GM18861 (cell line): ENCODE measurements around the gene IGF1R.
A peak's percentile ranks its signal among the peaks of the same experiment; 100 is the strongest.

ENCODE experiments used
- ATAC-seq: cut with Tn5 transposase; IDR thresholded peaks from one replicate; pipeline ENCODE4 v1.9.1; 2021; ENCODE audit not compliant: unreplicated experiment

The IGF1R gene

DNA sequence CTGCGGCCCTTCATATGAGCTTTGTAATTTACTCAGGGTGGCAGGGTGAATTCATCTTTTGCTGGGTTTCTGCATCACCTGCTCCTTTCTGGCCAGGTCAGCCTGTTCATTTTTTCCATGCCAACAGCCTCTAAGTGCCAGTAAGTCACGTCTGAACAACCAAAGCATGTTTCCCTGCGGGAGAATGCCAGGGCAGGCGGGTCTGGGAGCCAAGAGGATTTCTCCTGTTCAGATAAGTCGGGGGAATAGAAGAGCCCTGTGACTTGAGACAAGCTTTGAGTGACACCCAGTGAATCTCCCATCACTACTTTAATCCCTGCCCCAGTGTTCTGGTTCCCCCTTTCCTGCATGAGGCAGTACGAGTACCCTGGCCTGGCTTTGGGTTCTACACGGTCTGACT is 206.2 kb downstream of the IGF1R start:
- no peak for ATAC-seq

DNA sequence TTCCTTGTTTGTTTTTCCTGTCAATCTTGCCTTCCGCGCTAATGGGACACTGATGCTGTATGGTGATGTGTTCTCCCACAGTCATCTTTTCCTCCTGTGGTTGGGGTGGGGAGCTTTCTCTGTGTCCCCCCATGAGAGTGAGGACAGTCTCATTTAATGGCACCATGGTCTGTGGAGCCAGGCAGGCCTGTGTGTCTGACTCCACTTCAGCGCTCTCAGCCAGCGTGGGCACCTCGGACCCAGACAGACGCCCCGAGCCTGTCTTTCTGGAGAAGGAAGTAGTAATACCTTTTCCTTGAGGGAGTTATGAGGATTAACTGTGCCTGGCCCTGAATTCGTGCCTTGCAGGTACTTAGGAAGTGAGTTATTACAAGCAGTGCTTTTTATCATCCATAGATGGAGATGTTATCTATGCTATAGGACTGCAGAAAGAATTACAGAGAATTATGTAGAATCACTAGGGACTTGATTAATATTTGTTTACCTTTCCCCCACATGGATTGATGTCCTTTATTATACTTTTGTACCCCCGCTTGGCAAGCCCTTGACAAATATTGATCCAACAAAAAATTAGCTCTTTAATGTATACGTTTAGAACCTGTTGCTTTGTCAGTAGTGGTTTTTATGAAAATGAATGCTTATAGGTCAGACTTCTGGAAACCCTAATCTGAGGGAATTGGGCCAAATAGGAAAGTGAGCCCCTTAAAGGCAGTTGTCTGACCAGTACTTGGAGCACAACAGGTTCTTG is 206.9 kb downstream of the IGF1R start:
- ATAC-seq, result no peak

DNA sequence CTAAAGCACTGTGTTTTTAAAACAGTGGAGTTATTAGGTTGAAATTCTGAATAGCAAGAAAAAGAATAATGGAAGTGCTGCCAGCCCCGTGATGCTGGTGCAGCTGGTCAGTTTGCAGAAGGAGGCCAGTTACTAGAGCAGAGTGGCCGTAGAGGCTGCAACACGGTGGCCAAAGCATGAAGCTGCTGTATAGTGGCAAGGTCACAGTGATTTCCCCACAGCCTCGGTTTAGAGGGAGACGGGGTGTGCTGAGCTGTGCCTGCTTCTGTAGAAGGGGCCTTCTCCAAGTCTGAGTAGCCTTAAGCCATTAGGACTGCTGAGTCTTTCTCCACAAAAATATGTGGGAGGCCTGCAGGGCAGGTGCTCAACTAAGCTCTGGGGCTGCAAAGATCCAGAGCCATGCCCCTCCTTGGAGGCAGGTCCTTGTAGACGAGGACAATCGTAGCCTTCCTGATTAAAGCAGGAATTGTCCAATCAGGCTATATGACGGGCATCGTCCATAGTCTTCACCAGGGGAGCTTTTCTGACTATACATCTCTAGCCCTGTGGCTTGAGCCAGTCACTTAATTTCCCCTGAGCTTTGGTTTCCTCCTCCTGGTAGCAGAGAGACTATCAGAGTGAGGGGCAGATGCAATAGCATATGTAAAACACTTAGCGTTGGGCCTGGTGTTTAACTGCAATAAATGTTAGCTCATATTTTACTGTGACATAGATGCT is 207.6 kb downstream of the IGF1R start:
- no peak for ATAC-seq

DNA sequence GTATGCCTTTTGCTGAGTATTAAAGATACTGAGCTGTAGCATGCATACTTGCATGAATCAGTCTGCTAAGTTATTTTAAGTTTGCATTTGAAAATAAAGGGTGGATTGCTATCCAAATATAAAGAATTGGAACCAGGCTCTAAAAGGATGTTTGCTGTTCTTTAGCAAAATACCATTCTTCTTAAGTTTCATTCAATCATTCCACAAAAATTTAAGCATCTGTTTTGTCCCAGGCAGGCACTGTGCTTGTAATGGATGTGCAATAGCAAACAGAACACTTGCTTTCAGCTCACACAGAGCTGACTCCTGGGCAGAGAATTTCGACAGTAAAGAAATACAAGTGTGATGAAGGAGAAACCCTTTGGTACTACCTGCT is 208.2 kb downstream of the IGF1R start:
- ATAC-seq, result no peak

DNA sequence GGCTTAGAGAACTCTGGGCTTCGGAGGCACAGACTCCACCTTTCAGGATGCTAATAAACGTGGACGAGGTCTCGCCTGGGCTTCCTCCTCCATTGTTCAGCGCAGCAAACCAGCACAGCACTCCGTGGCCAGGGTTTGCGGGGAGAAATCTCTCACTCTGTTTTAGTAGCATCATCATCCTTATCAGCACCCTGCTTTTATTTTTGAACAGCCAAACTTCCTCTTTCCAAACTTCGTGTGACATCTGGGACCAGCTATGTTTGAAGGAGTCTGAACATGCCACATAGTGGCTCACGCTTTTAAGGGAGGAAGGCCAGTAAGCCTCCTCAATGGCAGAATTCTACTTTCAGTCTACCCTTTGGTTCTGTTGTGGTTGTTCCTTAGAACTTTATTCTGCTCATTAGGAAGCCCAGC is 210.3 kb downstream of the IGF1R start:
- no peak for ATAC-seq

DNA sequence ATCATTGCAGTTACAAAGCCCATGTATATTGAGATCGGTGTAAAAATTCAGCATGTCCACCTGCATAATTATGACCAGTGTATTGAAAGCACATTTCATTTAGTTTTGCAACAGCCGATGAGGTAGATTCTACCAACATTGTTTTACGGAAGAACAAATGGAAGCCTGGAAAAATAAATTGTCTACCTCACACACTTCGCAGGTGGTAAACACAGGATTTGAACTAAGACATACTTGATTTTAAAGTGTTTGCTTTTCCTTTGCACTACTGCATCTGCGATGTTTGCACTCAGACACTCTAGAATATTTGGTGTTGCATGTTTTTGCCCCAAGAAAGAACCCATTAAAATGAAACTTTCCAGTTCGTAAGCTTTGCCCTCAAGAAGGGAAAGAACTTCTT is 210.8 kb downstream of the IGF1R start:
- no peak for ATAC-seq

DNA sequence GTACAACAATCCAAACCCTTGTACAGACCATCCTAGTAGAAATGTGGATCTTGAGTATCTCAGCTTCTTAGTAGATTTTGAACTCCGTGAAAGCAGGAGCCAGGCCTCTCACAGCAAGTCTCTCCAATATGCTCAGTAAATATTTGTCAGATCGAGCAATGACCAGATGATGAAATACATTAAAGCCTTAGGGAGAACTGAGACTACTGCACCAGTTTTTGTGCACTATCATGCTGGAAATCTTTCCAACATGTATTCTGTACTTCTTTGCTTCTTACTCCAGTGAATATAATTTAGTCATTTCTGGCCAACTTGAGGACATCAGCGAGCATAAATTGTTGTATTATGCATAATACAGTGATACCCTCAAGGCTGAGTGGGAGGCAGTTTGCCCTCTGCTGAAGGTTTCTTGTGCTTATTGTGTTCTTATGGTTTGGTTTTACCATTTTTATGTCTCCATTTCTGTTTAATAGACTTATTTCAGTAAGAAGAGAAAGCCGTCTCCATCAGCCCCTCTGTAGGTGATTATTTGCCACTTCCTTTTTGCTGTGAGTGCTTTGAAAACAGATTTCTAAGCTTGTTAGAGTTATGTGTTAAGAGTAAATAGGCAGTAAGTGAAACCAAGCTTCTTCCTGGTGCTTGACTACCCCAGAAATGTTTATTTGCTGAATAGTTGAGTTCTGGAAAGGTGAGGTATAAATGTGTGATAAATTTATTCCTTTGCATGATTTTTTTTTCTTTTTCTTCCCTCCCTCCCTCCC is 212.1 kb downstream of the IGF1R start:
- ATAC-seq, result no peak

DNA sequence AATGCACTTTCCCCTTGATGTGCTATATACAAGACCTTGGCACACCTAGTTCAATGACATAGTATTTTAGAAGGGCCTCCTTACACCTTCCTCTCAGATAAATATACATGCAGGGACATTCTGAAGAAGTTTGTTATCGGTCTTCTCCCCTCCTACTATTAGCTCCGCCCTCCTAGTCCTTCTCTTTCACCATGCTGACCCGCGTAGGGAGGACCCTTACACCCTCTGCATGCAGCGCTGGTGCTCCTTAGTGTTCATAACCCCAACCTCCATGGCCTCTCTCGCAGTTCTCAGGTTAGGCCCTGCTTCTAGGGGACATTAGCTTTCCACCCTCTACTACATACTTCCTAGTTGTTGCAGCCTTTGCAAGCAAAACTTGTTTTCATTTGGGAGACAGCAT is 212.8 kb downstream of the IGF1R start:
- ATAC-seq, result no peak

DNA sequence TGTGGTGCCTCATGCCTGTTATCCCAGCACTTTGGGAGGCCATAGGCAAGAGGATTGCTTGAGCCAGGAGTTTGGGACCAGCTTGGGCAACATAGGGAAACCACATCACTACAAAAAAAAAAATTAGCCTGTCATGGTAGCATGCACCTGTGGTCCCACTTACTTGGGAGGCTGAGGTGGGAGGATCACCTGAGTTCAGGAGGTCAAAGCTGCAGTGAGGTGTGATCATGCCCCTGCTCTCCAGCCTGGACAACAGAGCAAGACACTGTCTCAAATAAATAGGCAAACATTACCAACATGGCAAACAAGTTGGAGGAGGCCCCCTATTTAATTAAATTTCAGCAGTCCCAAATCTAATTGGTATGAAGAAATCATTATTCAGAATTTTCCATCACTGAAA is 215.6 kb downstream of the IGF1R start:
- no peak for ATAC-seq

DNA sequence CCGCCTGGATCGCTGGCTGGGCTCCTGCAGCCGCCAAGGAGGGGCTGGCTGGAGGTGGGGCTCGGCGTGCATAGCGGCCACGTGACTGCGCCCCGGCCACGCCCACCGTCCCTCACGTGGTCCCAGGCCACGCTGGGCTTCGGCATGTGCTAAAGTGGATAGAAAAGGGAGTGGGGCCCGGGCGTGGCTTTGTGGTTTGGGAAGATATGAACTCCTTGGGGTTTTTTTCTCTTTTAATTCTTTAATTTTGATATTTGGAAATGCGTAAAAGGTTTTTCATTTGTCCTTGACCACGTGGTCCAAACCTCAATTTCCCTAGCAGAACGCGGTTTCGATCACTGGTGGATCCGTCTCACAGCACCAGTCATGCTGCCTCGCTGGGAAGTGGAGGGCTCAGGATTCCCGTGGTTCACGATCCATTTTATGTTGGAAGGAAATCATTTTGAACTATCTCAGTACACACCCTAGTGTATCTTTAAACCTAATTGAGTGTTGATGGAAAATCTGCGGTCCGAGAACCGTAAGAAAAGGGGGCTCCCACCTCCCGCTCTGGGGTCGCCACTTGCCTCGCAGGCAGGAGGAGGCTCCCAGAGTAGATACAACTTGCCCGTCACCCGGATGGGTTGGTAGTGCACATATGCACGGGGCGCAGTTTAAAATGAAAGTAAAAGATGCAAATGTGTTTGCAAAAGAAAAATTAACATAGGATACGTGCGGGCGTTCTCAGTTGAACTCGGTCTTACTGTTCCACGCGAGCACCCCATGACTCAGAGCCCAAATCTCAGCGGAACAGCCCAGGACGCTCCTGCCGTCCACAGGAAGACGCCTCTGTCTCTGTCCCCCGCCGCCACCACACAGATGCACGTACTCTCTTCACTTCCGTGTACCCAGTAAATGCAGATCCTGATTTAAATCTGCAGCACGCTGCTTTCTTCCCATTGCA is 217.3 kb downstream of the IGF1R start:
- peak; percentile 78 for ATAC-seq

DNA sequence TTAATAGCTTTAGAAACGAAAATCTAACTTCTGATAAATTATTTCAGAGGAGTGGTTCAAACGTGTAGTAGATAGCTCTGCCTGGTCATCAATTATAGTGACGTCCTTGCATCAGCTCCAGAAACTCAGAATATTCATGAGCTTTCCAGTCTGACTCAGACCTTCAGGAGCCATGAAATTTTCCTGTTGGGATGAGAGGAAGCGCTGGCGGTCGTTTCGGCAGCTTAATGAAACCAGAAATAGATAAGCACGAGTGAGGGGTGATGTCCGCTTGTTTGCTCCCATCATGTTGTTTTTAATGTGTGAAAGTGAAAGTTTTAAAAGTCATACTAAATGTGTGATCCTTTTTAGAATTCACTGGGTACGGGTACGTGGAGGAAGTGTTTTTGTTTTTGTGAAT is 218.2 kb downstream of the IGF1R start:
- no peak for ATAC-seq

DNA sequence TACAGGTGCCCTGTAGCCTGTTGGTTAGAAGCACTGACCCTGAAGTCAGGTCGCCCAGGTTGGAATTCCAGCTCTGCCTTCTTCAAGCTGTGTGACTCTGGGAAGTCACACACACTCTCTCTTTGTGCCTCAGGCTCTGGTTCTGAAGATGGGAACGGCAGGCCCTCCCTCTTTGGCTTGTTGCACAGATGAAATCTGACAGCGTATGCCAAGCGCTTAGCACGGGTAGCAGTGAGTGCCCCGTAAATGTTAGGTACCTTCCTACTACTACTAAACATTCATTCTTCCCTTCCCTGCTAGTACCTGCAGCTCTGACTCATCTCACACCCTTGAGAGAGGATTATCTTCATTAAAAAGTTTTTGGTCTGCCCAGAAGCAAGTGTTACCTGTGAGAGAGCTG is 220.2 kb downstream of the IGF1R start:
- ATAC-seq, result no peak

DNA sequence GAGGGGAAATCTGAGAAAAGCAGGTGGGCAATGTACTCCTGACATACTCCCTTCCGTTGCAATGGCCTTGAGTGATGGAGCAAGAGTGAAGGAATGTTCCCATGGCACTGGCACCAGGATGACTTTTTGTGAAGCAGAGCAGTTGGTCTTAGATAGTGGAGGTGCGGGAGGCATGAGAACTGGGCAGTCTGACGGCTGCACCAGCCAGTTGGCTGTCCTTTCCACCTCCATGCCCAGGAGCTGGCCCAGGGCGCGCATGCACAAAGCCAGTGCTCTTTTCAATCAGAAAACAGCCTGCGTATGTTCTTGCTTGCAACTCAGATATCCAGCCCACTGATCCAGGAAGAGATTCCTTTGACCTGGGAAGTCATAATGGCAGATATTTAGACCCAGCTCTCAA is 222.4 kb downstream of the IGF1R start:
- ATAC-seq, result no peak

DNA sequence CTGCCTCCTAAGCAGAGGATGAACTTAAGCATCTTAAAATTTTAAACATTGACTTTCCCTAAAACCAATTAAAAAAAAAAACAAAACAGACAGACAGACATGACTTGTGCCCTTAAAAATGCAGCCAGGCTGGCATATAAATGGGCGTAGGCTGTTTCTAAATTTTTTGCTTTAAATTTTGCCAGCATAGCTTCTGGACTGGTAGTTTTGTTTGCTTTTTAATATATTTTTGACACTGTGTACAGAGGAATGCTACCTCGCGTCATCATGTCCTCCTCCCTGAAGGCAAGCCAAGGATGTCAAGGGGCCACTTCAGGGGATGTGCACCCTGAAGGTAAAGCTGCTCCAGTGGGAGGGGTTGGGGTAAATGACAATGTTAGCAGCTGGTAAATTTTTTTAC is 224.4 kb downstream of the IGF1R start:
- no peak for ATAC-seq

DNA sequence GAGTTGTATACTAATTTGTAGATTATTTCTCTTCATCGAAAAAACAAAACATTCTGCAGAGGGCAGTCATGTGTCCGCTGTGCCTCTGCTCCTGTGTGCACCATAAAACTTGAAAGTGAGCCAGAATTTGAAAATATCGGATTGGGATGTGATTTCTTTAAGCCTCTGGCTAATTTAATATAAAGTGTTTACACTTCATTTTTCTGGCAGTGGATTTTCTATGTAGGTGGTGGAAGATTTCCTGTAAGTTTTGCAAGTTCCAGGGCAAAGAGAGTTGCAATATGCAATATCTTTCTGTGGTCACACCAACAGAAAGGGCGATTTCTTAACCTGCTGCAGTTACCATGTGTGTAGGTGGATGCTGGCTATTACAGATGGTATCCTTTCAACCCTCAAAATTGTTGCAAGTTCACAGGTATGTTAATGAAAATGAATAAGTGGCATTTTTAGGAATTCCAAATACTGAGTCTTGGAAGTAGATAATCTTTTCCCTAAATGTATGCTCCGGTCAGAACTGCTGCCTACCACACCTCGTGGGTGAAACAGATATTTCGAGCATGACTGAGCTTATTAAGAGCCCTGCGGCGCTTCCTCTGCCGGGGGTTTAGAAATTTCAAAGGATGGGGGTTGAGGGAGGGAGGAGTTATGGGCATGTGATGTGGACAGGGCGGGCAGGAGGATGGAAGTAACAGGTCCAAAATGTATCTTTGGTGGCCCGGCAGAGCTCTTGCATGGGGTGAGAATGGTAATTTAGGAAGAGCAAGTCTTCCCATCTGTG is 225.3 kb downstream of the IGF1R start:
- ATAC-seq, result no peak

DNA sequence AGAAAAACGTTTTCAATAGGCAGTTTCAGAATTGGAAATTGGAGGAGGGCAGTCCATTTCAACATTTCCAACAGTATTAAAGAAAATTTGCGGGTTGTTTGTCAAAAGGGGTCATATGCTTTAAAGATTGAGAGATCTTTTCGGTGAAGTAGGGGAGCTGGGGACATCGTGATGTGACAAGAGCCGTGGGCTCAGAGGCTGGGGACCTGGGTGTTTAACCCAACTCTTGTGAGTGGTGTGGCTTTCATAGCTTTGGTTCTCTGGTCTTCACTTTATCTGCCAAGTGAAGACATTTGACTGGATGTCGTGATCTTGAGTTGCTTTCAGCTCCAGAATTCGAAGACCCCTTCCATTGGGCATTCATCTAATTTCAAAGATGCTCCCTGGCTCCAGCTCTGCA is 226.0 kb downstream of the IGF1R start:
- ATAC-seq, result no peak

DNA sequence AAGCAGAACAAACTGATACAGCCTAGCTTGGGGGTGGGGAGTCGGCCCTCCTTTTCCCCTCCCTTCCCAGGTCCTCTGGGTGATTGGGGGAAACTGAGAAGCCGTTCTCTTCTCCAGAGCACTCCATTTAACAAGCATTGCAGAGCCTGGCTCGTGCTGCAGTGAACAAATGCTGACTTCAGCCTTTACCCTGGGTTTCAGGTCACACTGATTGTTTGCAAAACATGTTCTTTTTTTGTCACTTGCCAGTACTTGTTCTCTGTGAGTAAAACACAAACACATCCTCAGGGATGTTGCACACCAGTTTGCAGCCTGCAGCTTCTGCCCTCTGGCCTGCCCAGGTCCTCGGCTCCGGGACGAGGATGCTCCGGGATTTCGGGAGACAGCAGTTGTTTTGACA is 226.4 kb downstream of the IGF1R start:
- ATAC-seq, result no peak

DNA sequence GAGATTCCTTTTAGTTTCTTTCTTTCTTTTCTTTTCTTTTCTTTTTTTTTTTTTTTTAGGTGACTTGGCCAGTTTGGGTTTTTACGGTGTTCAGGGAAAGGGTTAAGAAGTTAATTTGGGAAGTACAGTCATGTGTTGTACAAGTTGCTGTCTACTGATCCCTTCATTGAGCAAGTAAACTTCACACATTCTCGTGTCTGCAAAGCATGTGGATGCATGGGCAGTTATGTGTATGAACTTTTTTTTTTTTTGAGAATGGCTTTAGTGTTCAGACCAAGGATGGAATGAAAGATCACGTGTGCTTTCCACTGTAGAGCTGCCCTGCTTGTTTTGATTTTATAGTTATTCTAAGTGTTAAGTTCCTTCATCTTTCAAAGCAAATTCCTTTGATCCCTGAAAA is 227.0 kb downstream of the IGF1R start:
- ATAC-seq, result no peak

DNA sequence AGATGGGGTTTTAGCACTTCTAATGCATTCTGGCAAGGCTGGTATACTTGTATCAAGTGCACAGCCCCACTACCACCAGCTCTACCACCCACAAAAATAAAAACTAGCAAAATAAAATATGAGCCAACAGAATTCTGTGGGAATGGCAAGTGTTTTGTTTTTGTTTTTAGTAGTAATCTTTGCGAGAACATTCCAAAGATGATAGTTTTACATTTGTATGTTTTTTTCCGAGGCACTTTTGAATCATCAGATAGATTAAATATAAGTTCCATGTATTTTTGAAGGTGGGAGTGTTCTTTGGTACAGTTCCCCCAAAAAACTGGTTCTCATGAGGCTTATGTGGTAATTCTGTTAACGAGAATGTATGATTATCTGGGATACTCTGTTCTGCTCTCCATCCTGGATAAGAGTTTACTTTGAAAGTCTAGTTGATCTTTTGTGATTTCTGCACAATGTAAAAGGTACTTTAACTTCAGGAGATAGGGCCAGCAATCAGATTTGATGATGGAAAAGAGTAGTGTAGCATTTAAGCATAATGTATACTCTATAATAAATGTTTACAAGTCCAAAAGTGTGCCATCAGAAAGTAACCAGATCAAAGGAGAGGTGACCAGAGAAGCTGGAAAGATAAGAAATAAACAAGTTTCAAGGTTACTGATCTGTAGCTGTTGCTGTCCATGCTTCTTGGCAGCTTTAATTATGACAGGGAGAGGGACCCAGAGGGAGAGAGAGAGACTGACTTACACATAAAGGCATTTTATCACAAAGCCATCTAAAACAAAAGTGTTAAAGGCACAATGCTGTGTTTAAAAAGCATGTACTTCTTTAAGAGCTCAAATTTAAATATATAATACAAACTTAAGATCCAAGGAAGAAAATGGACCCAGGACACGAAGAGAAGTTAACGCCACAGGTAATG is 228.4 kb downstream of the IGF1R start:
- no peak for ATAC-seq
